CD14-positive monocyte (primary cell): Measurements from ENCODE around the gene NOTCH4. TPM values are rescaled to one million over a fixed set of nuclear protein-coding genes. Genes with fewer than 3 reads are reported as not detected.
A peak's percentile ranks its signal among the peaks of the same experiment; 100 is the strongest.

Experiments
- DNase-seq, 3 donors: peaks; one replicate each; pipeline ENCODE4 v3.0.0-alpha.2; 2011 to 2022
- H2AFZ ChIP-seq: 2 replicates; pipeline ENCODE4 v1.6.0; 2012; ENCODE audit warnings: mild to moderate bottlenecking, low read depth, low read length, inconsistent platforms; ENCODE audit not compliant: insufficient read depth, poor library complexity, severe bottlenecking
- H3K27ac ChIP-seq, 2 donors: 1 replicate in 1 of 2; 2 replicates in 1 of 2; pipeline ENCODE4 v1.5.1; 2012 to 2013; ENCODE audit warnings: low read length in 2 of 2, control low read depth in 1 of 2, inconsistent platforms in 1 of 2, low read depth in 1 of 2, mild to moderate bottlenecking in 1 of 2
- H3K27me3 ChIP-seq, 2 donors: one replicate each; pipeline versions ENCODE4 v1.6.0 to v1.6.1; 2011 to 2013; ENCODE audit warnings: low read length in 2 of 2; ENCODE audit not compliant: control insufficient read depth in 2 of 2, insufficient read depth in 2 of 2
- H3K36me3 ChIP-seq, 2 donors: replicated peaks in 1 of 2; 1 replicate in 1 of 2; 2 replicates in 1 of 2; pipeline versions ENCODE4 v1.5.1 to v1.6.1; 2012 to 2013; ENCODE audit warnings: low read length in 2 of 2, control low read depth in 1 of 2, inconsistent platforms in 1 of 2, mild to moderate bottlenecking in 1 of 2; ENCODE audit not compliant: insufficient read depth in 2 of 2, control insufficient read depth in 1 of 2
- H3K4me1 ChIP-seq, 2 donors: 1 replicate in 1 of 2; 2 replicates in 1 of 2; pipeline versions ENCODE4 v1.5.1 to v1.6.1; 2012 to 2013; ENCODE audit warnings: low read length in 2 of 2, control low read depth in 1 of 2, inconsistent platforms in 1 of 2, mild to moderate bottlenecking in 1 of 2, moderate library complexity in 1 of 2; ENCODE audit not compliant: insufficient read depth in 2 of 2, control insufficient read depth in 1 of 2
- H3K4me2 ChIP-seq: replicated peaks from 2 replicates; pipeline ENCODE3; 2012; ENCODE audit warnings: low read length, moderate library complexity, mild to moderate bottlenecking; ENCODE audit not compliant: poor library complexity, severe bottlenecking; ENCODE audit errors: extremely low read depth
- H3K4me3 ChIP-seq, 3 experiments: fragments of 200-600 bp in 1 of 3; sonication (generic) in 1 of 3; replicated peaks in 1 of 3; 1 replicate in 2 of 3; 2 replicates in 1 of 3; pipeline ENCODE4 v1.5.1; 2011 to 2013; ENCODE audit warnings: low read length in 3 of 3, mild to moderate bottlenecking in 3 of 3, control low read depth in 2 of 3, low read depth in 2 of 3, inconsistent platforms in 1 of 3, moderate library complexity in 1 of 3
- H3K79me2 ChIP-seq: 2 replicates; pipeline ENCODE4 v1.6.0; 2012; ENCODE audit warnings: mild to moderate bottlenecking, control low read depth, inconsistent platforms, low read length, moderate library complexity; ENCODE audit not compliant: insufficient read depth
- H3K9ac ChIP-seq: 2 replicates; pipeline ENCODE4 v1.6.0; 2017; ENCODE audit warnings: low read length, mild to moderate bottlenecking; ENCODE audit not compliant: insufficient read depth, poor library complexity, severe bottlenecking
- H3K9me3 ChIP-seq, 2 donors: replicated peaks in 1 of 2; 1 replicate in 1 of 2; 2 replicates in 1 of 2; pipeline versions ENCODE4 v1.5.1 to v1.6.1; 2012 to 2013; ENCODE audit warnings: low read length in 2 of 2, control low read depth in 1 of 2; ENCODE audit not compliant: control insufficient read depth in 1 of 2, insufficient read depth in 1 of 2
- H4K20me1 ChIP-seq: 2 replicates; pipeline ENCODE4 v1.6.0; 2012; ENCODE audit warnings: mild to moderate bottlenecking, low read length, control low read depth, moderate library complexity; ENCODE audit not compliant: insufficient read depth
- H3K27ac Mint-ChIP-seq, 7 donors: one replicate each; pipeline ENCODE4 v1.8.0; 2020; ENCODE audit warnings: mild to moderate bottlenecking in 7 of 7, mixed read lengths in 7 of 7, moderate library complexity in 6 of 7, inconsistent platforms in 2 of 7
- H3K27me3 Mint-ChIP-seq, 3 donors: one replicate each; pipeline ENCODE4 v1.8.0; 2021 to 2022; ENCODE audit warnings: low read depth in 3 of 3, mild to moderate bottlenecking in 3 of 3, mixed read lengths in 3 of 3, moderate library complexity in 3 of 3, inconsistent platforms in 1 of 3
- H3K36me3 Mint-ChIP-seq, 2 donors: one replicate each; pipeline ENCODE4 v1.8.0; 2020; ENCODE audit warnings: mixed read lengths in 2 of 2, inconsistent platforms in 1 of 2, mild to moderate bottlenecking in 1 of 2
- H3K4me1 Mint-ChIP-seq: one replicate; pipeline ENCODE4 v1.8.0; 2020; ENCODE audit warnings: mild to moderate bottlenecking, mixed read lengths
- H3K4me3 Mint-ChIP-seq, 2 donors: one replicate each; pipeline ENCODE4 v1.8.0; 2020; ENCODE audit warnings: mild to moderate bottlenecking in 2 of 2, mixed read lengths in 2 of 2, moderate library complexity in 1 of 2
- H3K9me3 Mint-ChIP-seq, 7 donors: one replicate each; pipeline ENCODE4 v1.8.0; 2020 to 2022; ENCODE audit warnings: mixed read lengths in 7 of 7, mild to moderate bottlenecking in 6 of 7, moderate library complexity in 6 of 7, inconsistent platforms in 2 of 7
- WGBS: methylation state at CpG from one replicate; pipeline ENCODE4 v1.1.5; 2013; ENCODE audit warnings: missing lambda C conversion rate; ENCODE audit not compliant: insufficient coverage; 5-methylcytosine and 5-hydroxymethylcytosine counted together
- intact Hi-C, 2 donors: fragments of 100-400 bp; cut with micrococcal nuclease; formaldehyde crosslinking; loops; one replicate each; pipeline versions ENCODE4 v1.15.0 to v1.15.1; 2023
- polyA plus RNA-seq, 3 donors: library from polyadenylated mRNA; depleted of rRNA in 1 of 3; unstranded in 2 of 3; stranded (reverse) in 1 of 3; fragments of 300-500 nt in 2 of 3; fragments of >200 nt in 1 of 3; fragmentation: Illumina TruSeq in 2 of 3; gene quantifications; 1 replicate in 2 of 3; 2 replicates in 1 of 3; pipeline ENCODE4 v1.2.3, GENCODE V29; 2012 to 2021
- TF ChIP-seq, protein P1 (sequence below): fragments of 200-600 bp; IDR thresholded peaks from one replicate; pipeline ENCODE4 v1.8.0; 2022; ENCODE audit warnings: antibody characterized with exemption, mild to moderate bottlenecking

Gene NOTCH4
- polyA plus RNA-seq, 3 donors, result 5.2 to 8.1 (median 6.1) TPM

GRCh38 chr6:32152769-32153563 lies 70.9 kb downstream of the NOTCH4 start:
- Mint-ChIP-seq H3K4me3 (peak overlapping the region; percentile 55 to 100), H3K27me3 (peaks cover 51 to 72% (median 63%) of the 10 kb centered on the region in 3 donors), H3K4me1 (peaks cover 38% of the 10 kb centered on the region), H3K27ac (peak overlapping the region in 1 of 7 donors; percentile 61), H3K36me3 (peaks cover 0 to 17% of the 10 kb centered on the region in 2 donors), H3K9me3 (peaks cover 0 to 28% (median 11%) of the 10 kb centered on the region in 7 donors)
- Histone ChIP-seq H3K4me2 (peak overlapping the region; percentile 100), H4K20me1 (no peaks in the 10 kb centered on the region), H3K27me3 (peaks cover 29 to 59% of the 10 kb centered on the region in 2 donors), H3K4me1 (peaks cover 32 to 34% of the 10 kb centered on the region in 2 donors), H3K36me3 (no peaks in the 10 kb centered on the region), H2AFZ (peak overlapping the region; percentile 97), H3K4me3 (no peak overlapping the region), H3K9me3 (peaks cover 0 to 11% of the 10 kb centered on the region in 2 donors), H3K9ac (no peak overlapping the region), H3K27ac (no peak overlapping the region), H3K79me2 (no peaks in the 10 kb centered on the region)
- TF ChIP-seq, protein P1, sequence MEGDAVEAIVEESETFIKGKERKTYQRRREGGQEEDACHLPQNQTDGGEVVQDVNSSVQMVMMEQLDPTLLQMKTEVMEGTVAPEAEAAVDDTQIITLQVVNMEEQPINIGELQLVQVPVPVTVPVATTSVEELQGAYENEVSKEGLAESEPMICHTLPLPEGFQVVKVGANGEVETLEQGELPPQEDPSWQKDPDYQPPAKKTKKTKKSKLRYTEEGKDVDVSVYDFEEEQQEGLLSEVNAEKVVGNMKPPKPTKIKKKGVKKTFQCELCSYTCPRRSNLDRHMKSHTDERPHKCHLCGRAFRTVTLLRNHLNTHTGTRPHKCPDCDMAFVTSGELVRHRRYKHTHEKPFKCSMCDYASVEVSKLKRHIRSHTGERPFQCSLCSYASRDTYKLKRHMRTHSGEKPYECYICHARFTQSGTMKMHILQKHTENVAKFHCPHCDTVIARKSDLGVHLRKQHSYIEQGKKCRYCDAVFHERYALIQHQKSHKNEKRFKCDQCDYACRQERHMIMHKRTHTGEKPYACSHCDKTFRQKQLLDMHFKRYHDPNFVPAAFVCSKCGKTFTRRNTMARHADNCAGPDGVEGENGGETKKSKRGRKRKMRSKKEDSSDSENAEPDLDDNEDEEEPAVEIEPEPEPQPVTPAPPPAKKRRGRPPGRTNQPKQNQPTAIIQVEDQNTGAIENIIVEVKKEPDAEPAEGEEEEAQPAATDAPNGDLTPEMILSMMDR, result no peak
- 81% methylated on average over 16 of the region's 35 CpGs for WGBS
- intact Hi-C loops, result no loop called here
- no peak for DNase-seq

DNA sequence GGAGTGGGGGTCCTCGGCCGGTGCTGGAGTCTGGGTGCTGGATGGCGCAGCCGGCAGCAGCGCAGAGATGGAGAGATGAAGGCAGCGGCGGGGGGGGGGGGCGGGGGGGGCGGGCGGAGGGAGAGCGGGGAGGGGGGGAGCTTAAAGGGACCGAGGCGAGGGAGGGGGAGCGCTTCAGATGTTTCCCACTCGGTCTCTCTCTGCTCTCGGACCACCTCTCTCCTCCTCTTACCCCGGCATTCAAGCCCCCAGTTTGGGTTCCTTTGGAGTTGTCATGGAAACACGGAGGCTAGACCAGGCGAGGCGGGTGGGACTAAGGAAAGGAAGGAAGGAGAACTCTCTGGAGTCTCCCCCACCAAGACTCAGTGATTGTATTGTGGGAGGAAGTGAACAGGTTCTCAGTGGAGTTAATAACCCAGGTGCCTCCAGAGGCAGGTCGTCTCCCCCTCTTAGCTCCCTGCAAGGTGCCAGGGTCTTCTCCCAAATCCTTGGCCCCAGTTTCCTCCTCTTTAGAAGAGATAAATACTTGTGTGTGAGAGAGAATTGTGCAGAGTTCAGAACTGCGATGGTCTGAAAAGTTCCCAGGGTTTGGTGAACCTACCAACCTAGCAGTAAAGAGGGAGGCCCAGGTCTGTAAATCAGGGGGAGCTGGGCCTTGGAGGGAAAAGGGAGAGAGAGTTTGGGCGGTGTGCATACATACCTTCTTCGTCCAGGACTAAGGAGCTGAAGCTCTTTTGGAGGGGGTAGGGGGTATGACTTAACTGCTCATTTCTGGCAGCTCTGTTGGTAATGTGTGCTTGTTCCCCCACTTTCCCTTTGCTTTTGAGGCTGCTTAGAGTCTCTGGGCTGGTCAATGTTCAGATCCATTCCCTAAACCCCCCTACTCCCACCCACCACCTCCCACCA lies 71.8 kb downstream of the NOTCH4 start, which contains the start of gene PRRT1:
Gene PRRT1 (minus strand): TSS at position 77 of the 906 bp plus-strand sequence. CDS start 112 bp downstream, outside the sequence.
- Mint-ChIP-seq H3K9me3 (peaks cover 0 to 29% (median 11%) of the 10 kb centered on the region in 7 donors), H3K4me1 (peaks cover 41% of the 10 kb centered on the region), H3K27me3 (peaks cover 60 to 81% (median 72%) of the 10 kb centered on the region in 3 donors), H3K36me3 (peaks cover 0 to 13% of the 10 kb centered on the region in 2 donors), H3K27ac (peak within 1 kb of the TSS in 2 of 7 donors; percentile 3 to 51), H3K4me3 (peak within 1 kb of the TSS; percentile 49 to 100)
- Histone ChIP-seq H3K27ac (no peak within 1 kb of the TSS), H3K9me3 (peaks cover 0 to 11% of the 10 kb centered on the region in 2 donors), H3K79me2 (no peaks in the 10 kb centered on the region), H2AFZ (no peak within 1 kb of the TSS), H3K4me2 (no peak within 1 kb of the TSS), H3K36me3 (no peaks in the 10 kb centered on the region), H3K27me3 (peaks cover 36 to 68% of the 10 kb centered on the region in 2 donors), H3K9ac (no peak within 1 kb of the TSS), H3K4me3 (no peak within 1 kb of the TSS), H3K4me1 (peaks cover 33 to 37% of the 10 kb centered on the region in 2 donors), H4K20me1 (no peaks in the 10 kb centered on the region)
- TF ChIP-seq, protein P1, result no peak
- DNase-seq, result no peak
- WGBS, result 27% methylated on average over 1 of the region's 24 CpGs
- intact Hi-C loops, result no loop called here
